Measurements from ENCODE around the gene C1orf167.

C1orf167 gene

DNA sequence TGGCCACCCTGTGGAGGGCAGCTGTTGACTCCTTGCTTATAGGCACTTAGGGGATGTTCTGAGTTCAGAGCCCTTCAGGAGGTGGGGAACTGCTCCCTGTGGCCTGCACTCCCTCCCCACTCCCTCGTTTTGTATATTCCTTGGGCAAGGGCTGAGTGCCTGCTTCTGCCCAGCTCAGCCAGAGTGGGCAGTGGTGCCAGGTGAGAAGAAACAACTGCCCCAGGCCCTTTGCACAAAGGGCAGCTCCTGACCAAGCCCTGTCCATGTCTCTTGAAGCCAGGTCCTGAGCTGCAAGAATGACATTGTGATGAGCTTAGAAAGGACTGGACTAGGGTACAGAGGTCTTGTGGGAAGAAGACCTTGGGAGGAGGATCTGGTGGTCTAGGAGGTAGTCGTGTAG is 23.9 kb upstream of the C1orf167 start:
- DNase-seq = no peak

- no peak for DNase-seq
Measured at GRCh38 chr1:11738783-11739182, 23.2 kb upstream of the C1orf167 start.

GRCh38 chr1:11740258-11741192 is 21.5 kb upstream of the C1orf167 start:
- DNase-seq = no peak

- DNase-seq = no peak
Measured at GRCh38 chr1:11741482-11741881, 20.5 kb upstream of the C1orf167 start.

GRCh38 chr1:11741919-11742558 is 20.0 kb upstream of the C1orf167 start:
- DNase-seq = no peak

DNA sequence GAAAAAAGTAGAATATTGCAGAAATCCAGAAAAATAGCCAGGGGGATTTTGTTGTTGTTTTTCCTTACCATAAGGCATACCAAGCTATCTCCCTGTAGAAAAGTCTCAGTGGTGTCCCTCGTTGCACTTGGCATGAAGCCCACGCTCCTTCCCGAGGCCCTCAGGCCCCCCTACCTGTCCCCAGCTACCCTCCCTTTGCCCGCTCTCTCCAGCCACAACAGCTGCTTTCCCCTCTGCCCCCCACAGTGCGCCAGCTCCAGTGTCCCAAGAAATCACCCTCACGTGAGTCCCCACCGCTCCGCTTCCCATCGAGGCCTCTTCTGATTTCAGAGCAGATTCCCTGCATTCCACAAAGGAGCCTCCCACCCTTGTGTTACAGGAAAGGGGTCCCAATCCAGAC is 17.7 kb upstream of the C1orf167 start:
- DNase-seq = no peak

DNA sequence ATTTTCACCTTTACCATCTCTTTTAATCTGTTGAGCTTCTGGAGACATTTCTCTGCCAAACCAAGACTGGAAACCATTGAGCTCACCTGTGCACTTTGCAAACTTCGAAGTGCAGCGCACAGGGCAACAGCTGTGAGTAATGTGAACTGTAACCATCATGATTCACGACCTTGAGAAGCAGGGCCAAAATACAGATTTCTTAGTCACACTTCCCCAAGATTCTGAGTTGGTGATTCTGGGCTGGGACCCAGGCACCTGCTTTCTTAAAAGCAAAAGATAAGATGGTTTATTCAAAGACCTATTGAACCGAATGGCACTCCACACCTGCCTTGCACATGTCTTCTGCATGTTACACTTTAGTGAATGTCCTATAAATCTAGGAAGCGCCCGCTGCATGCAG is 15.9 kb upstream of the C1orf167 start:
- DNase-seq = no peak

DNA sequence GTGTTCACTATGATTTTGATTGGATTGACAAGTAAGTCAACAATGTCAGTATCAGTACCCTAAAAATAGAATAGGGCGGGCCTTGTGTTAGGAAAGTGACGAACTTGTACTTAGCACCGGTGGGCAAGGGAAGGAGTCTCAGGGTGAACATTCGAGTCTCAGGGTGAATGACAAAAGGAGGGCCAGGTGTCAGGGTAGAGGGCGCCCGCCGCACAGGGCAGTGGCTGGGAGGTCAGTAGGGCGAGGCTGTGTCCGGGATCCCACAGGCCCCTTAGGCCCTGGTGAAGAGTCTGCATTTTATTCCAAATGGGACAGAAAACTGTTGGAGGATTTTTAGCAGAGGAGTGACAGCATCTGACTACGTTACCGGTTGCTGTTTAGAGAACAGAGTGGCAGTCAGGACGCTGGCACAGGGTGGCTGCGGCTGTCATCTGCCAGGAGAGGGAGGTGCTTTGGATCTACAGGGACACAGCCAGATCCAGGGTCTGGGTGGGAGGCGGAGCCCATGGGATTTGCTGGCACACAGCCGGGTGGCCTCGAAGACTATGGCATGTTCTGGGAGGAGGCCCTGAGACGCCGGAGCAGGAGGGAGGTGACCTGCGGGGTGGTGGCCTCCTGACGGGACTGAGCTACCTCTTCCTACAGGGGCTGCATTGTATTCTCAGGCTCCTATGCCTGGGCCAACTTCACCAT is 15.1 kb upstream of the C1orf167 start:
- no peak for DNase-seq

DNA sequence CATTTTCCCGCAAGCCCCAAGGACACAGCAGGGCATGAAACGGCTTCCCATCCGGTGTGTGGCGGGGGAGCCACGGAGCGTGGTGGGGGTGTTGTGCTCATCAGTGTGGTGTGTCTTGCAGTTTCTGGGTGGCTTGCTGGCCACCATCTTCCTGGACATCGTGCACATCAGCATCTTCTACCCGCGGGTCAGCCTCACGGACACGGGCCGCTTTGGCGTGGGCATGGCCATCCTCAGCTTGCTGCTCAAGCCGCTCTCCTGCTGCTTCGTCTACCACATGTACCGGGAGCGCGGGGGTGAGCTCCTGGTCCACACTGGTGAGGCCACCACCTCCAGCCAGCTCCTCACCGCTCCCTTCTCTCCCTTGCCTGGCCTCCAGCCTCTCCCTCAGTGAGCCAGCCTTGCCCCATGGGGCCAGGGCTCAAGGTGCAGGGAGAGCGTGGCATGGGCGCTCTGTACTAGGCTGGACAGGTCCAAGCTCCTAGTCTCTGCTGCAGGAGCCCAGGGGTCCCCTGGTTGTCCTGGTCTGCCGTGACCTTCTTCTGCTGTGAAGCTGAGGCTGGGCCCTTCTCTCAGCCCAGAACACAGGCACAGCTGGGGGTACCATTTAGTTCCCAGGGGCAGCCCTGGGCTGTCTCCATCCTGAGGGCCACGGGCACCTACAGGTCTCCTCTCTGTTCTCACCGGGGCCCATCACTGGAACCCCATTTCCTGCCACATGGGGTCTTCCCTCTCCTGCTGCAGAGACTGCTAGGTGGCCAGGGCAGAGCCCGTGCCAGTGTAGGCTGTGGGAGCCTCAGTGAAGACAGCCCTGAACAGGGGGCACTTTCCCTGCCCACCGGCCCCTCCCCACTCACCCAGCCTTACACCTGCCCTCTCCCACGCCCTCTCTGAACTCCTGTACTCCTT is 13.4 kb upstream of the C1orf167 start:
- no peak for DNase-seq

DNA sequence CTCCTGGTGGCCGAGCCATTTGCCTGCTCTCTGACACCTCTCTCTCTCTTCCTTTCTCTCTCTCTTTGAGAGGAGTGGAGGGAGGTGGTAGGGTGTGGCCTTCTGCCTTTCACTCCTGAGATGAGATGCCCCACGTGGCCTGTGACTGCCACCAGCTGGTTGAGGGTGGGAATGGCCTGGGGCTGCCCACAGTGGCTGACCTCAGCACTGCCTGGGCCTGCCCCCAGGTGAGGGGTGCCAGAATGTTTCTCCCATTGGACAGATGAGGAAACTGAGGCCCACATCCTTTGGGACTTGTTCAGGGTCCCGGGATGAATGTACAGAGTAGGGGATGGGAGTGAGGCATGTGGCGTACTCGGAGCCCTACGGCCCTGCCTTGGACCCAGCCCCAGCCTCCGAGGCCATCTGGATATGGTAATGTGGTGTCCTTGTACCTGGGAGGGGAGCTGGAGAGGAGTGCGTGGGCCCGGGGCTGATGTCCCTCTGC is 12.7 kb upstream of the C1orf167 start:
- no peak for DNase-seq

GRCh38 chr1:11749996-11750395 is 12.0 kb upstream of the C1orf167 start:
- no peak for DNase-seq

- no peak for DNase-seq
Measured at GRCh38 chr1:11751087-11751486, 10.9 kb upstream of the C1orf167 start.

GRCh38 chr1:11752359-11753088 is 9.5 kb upstream of the C1orf167 start:
- no peak for DNase-seq

DNA sequence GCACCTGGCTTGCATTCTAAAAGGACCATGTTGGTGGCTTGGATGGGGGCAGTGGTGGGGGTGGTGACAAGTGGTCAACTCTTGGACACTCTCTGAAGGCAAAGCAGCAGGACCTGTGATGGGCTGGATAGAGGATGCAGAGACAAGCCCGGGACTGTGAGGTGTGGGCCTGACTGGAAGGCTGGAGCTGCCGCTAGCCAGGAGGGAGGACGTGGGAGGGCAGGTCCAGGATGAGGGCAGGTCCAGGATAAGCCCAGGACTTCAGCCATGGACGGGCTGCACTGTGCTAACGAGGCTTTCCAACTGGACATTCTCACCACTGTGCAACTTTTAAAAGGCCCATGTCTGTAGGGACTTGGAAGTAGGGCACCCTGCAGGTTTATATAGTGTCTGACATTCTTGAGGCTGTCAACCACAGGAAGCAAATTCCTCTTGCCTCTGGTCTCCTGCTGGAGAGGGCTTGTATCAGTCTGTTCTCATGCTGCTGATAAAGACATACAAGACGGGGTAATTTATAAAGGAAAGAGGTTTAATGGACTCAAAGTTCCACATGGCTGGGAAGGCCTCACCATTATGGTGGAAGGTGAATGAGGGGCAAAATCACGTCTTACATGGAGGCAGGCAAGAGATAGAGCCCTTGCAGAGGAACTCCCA is 8.3 kb upstream of the C1orf167 start:
- DNase-seq = no peak

GRCh38 chr1:11757047-11757446 is 4.9 kb upstream of the C1orf167 start:
- DNase-seq = no peak

GRCh38 chr1:11759791-11760190 is 2.2 kb upstream of the C1orf167 start:
- no peak for DNase-seq

DNA sequence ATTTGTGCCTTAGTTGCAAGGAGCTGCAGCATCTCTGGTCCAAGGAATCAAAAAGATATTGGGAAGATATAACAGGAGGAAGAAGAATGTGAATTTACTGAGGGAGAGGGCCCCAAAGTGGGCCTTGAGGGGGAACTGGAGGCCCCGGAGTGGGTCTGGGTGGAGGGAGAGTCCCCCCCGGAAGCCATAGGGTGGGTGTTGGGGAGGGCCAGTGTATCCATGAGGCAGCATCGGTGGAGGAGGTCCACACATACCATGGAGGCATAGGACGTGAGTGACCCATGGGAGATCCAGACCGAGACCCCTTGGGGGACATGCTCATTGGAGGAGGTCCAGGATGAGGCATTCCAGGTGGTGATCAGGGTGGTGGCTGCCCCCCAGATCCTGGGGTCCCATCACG is 708 bp upstream of the C1orf167 start:
- DNase-seq = no peak

- no peak for DNase-seq
Measured at GRCh38 chr1:11764115-11764514, 2.1 kb downstream of the C1orf167 start.

DNA sequence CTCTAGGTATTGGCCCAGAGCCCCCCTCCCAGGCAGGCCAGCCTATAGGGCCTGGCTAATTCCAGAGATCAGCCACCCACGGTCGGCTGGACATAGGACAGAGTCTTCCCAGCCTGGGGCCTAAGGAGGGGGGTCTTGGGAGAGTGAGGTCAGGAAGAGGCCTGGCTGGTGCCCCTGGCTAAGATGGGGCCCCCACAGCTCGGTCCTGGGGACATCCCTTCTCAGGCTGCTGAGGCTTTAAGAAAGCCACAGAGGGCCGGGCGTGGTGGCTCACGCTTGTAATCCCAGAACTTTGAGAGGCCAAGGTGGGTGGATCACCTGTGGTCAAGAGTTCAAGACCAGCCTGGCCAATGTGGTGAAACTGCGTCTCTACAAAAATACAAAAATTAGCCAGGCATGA is 2.5 kb downstream of the C1orf167 start:
- no peak for DNase-seq

GRCh38 chr1:11765661-11766428 is 3.9 kb downstream of the C1orf167 start:
- no peak for DNase-seq

GRCh38 chr1:11766429-11766776 is 4.4 kb downstream of the C1orf167 start:
- DNase-seq = no peak

All from activated T-cell treated with anti-CD3 and anti-CD28 coated beads for 4 hours (primary cell).